K562 (cell line): Measurements from ENCODE around the gene VWDE. TPM values are rescaled to one million over a fixed set of nuclear protein-coding genes. Genes with fewer than 3 reads are reported as not detected.

Source experiments
- CBFA2T2 ChIP-seq: fragments of 450-650 bp; conservative IDR thresholded peaks from 2 replicates; pipeline ENCODE4 v1.6.1; 2017; ENCODE audit warnings: mild to moderate bottlenecking
- CGGBP1 ChIP-seq: fragments of 250-450 bp; sonication (Bioruptor Pico); IDR thresholded peaks from 2 replicates; pipeline ENCODE4 v1.9.0; 2021; ENCODE audit warnings: mild to moderate bottlenecking
- DPF2 ChIP-seq: fragments of 450-650 bp; IDR thresholded peaks from 2 replicates; pipeline ENCODE4 v1.6.1; 2016
- KAT8 ChIP-seq: fragments of 450-650 bp; IDR thresholded peaks from 2 replicates; pipeline ENCODE4 v1.6.1; 2016; ENCODE audit warnings: low read depth, mild to moderate bottlenecking
- SPI1 ChIP-seq: IDR thresholded peaks from 2 replicates; pipeline ENCODE4 v1.6.1; 2011; ENCODE audit warnings: low read depth, low read length, control low read depth, borderline replicate concordance
- TFE3 ChIP-seq: fragments of 450-650 bp; formaldehyde crosslinking; IDR thresholded peaks from 2 replicates; pipeline ENCODE4 v1.4.0; 2020; ENCODE audit warnings: mild to moderate bottlenecking, mixed read lengths
- TOE1 ChIP-seq, 2 experiments: fragments of 450-650 bp in 1 of 2; sonication (generic) in 1 of 2; formaldehyde crosslinking in 1 of 2; IDR thresholded peaks; 2 replicates each; pipeline versions ENCODE4 v1.7.1 to v1.8.0; 2016 to 2022; ENCODE audit warnings: borderline replicate concordance in 2 of 2, mild to moderate bottlenecking in 2 of 2, antibody characterized with exemption in 1 of 2, inconsistent platforms in 1 of 2, low read depth in 1 of 2, missing genetic modification reagents in 1 of 2, moderate library complexity in 1 of 2
- ZC3H11A ChIP-seq: IDR thresholded peaks from 2 replicates; pipeline ENCODE4 v1.6.1; 2012; ENCODE audit warnings: low read depth, low read length, improper control_type of control experiment
- ZNF431 ChIP-seq: sonication (generic); formaldehyde crosslinking; IDR thresholded peaks from 2 replicates; pipeline ENCODE4 v1.8.0; 2022; ENCODE audit warnings: mild to moderate bottlenecking, missing genetic modification reagents
- polyA plus RNA-seq, 8 experiments: library from polyadenylated mRNA; depleted of rRNA in 4 of 8; stranded (reverse) in 5 of 8; unstranded in 3 of 8; fragments of >200 nt; fragmentation: Nextera tagmentation in 2 of 8; fragmentation: Illumina TruSeq in 1 of 8; extraction: Ambion mirVana in 2 of 8; extraction: Trizol in 1 of 8; gene quantifications; 2 replicates each; pipeline versions ENCODE4 v1.2.1 to v1.2.3, GENCODE V29; 2011 to 2014; ENCODE audit warnings: inconsistent platforms in 1 of 8, missing spikeins in 1 of 8
- total RNA-seq, 7 experiments: library from RNA; depleted of rRNA in 6 of 7; stranded (reverse); fragments of >200 nt in 6 of 7; fragmentation: Illumina TruSeq in 2 of 7; extraction: Trizol in 2 of 7; gene quantifications; 2 replicates each; pipeline versions ENCODE4 v1.2.1 to v1.2.3, GENCODE V29; 2011 to 2021; ENCODE audit warnings: low replicate concordance in 1 of 7

VWDE gene
- total and polyA plus RNA-seq, 9 of the 15 experiments (the other 6 are each of a cell fraction or from before 2014, with no cell fraction given), result 40.6 to 162 (median 95.2) TPM

GRCh38 chr7:12391922-12392615 lies 11.6 kb downstream of the VWDE start (continued):
- TF ChIP-seq TOE1 (IDR thresholded peaks at IDR 0.05; ENCODE audit: borderline replicate concordance) (peak; percentile 73; the same call in 1 of the 2 replicates), TOE1 (CRISPR knock-in tag; IDR thresholded peaks at IDR 0.05; ENCODE audit: borderline replicate concordance, low read depth) (no peak), DPF2 (no peak), SPI1 (no peak), CBFA2T2 (0 out of 2 replicates have a peak, but pooled peaks have one; percentile 14), TFE3 (CRISPR knock-in tag) (peak; percentile 91), ZNF431 (CRISPR knock-in tag) (no peak), CGGBP1 (CRISPR knock-in tag) (no peak), ZC3H11A (no peak), KAT8 (no peak)
